Mammary epithelial cell (primary cell): ENCODE results near the gene CDK17.

ENCODE experiments used
- EZH2 ChIP-seq: IDR thresholded peaks from 2 replicates; pipeline ENCODE4 v1.6.1; 2012; ENCODE audit warnings: low read length, inconsistent platforms, borderline replicate concordance
- TF ChIP-seq, protein P1 (sequence below), 2 donors: IDR thresholded peaks in 1 of 2; conservative IDR thresholded peaks in 1 of 2; 2 replicates each; pipeline ENCODE4 v1.5.1; 2011 to 2012; ENCODE audit warnings: inconsistent platforms in 2 of 2, low read length in 2 of 2, mild to moderate bottlenecking in 2 of 2, control low read depth in 1 of 2, low read depth in 1 of 2; ENCODE audit not compliant: insufficient read depth in 1 of 2; ENCODE audit errors: extremely low read depth in 1 of 2

GRCh38 chr12:96249196-96250118, 150.8 kb downstream of the CDK17 start:
- TF ChIP-seq, protein P1, sequence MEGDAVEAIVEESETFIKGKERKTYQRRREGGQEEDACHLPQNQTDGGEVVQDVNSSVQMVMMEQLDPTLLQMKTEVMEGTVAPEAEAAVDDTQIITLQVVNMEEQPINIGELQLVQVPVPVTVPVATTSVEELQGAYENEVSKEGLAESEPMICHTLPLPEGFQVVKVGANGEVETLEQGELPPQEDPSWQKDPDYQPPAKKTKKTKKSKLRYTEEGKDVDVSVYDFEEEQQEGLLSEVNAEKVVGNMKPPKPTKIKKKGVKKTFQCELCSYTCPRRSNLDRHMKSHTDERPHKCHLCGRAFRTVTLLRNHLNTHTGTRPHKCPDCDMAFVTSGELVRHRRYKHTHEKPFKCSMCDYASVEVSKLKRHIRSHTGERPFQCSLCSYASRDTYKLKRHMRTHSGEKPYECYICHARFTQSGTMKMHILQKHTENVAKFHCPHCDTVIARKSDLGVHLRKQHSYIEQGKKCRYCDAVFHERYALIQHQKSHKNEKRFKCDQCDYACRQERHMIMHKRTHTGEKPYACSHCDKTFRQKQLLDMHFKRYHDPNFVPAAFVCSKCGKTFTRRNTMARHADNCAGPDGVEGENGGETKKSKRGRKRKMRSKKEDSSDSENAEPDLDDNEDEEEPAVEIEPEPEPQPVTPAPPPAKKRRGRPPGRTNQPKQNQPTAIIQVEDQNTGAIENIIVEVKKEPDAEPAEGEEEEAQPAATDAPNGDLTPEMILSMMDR (conservative IDR thresholded peaks at IDR 0.05 in 1 of 2, IDR thresholded peaks at IDR 0.05 in 1 of 2; ENCODE audit: extremely low read depth in 1 of 2, insufficient read depth in 1 of 2, low read depth in 1 of 2, low read length in 2 of 2): no peak
- TF ChIP-seq EZH2: no peak
